HG02763 (cell line): ENCODE measurements around the gene NOSTRIN.
"Not testable (repeated sequence)": the region's sequence is repeated elsewhere in the genome, so short reads cannot be mapped to it uniquely, and the experiment has no call there.

Experiments used
- ATAC-seq: cut with Tn5 transposase; IDR thresholded peaks from one replicate; pipeline ENCODE4 v1.9.1; 2021; ENCODE audit warnings: mild to moderate bottlenecking, moderate library complexity; ENCODE audit not compliant: unreplicated experiment

The NOSTRIN gene

GRCh38 chr2:168801961-168802858 is at the start of gene NOSTRIN:
TSS of gene NOSTRIN (plus strand) at chr2:168802637. CDS start at chr2:168802647, 10 bp downstream.
- no peak for ATAC-seq

- ATAC-seq, result no peak
Measured at GRCh38 chr2:168753765-168754329, 48.6 kb upstream of the NOSTRIN start.

- ATAC-seq, result no peak
Measured at GRCh38 chr2:168757223-168757622, 45.2 kb upstream of the NOSTRIN start.

GRCh38 chr2:168758970-168759820 is 43.2 kb upstream of the NOSTRIN start:
- ATAC-seq, result no peak

GRCh38 chr2:168765401-168765800 is 37.0 kb upstream of the NOSTRIN start:
- ATAC-seq, result no peak

- no peak for ATAC-seq
Measured at GRCh38 chr2:168766600-168766999, 35.8 kb upstream of the NOSTRIN start.

GRCh38 chr2:168767258-168767657 is 35.2 kb upstream of the NOSTRIN start:
- ATAC-seq, result no peak

- ATAC-seq, result not testable (repeated sequence)
Measured at GRCh38 chr2:168768357-168768756, 34.1 kb upstream of the NOSTRIN start.

- no peak for ATAC-seq
Measured at GRCh38 chr2:168770796-168771195, 31.6 kb upstream of the NOSTRIN start.

- no peak for ATAC-seq
Measured at GRCh38 chr2:168772704-168773103, 29.7 kb upstream of the NOSTRIN start.

GRCh38 chr2:168773128-168773527 is 29.3 kb upstream of the NOSTRIN start:
- ATAC-seq, result no peak

- no peak for ATAC-seq
Measured at GRCh38 chr2:168773719-168774521, 28.5 kb upstream of the NOSTRIN start.

GRCh38 chr2:168775837-168776236 is 26.6 kb upstream of the NOSTRIN start:
- no peak for ATAC-seq

- ATAC-seq, result no peak
Measured at GRCh38 chr2:168780669-168781071, 21.8 kb upstream of the NOSTRIN start.

- ATAC-seq, result no peak
Measured at GRCh38 chr2:168781191-168781817, 21.1 kb upstream of the NOSTRIN start.

GRCh38 chr2:168782271-168782670 is 20.2 kb upstream of the NOSTRIN start:
- no peak for ATAC-seq

- ATAC-seq, result no peak
Measured at GRCh38 chr2:168784993-168785392, 17.4 kb upstream of the NOSTRIN start.

GRCh38 chr2:168787098-168787781 is 15.2 kb upstream of the NOSTRIN start:
- no peak for ATAC-seq

GRCh38 chr2:168787782-168788376 is 14.6 kb upstream of the NOSTRIN start:
- ATAC-seq, result no peak
